Keratinocyte (primary cell): ENCODE measurements around the gene NINJ1. TPM values are rescaled to one million over a fixed set of nuclear protein-coding genes. Genes with fewer than 3 reads are reported as not detected.

Experiments used
- DNase-seq: peaks from one replicate; pipeline ENCODE4 v3.0.0-alpha.2; 2011; ENCODE audit warnings: low read depth, missing footprints, low spot score
- FAIRE-seq: peaks from 2 replicates; lab custom pipeline; 2011; peaks lifted over from hg19 to GRCh38; lab: Jason Lieb, UNC
- H2AFZ ChIP-seq: 2 replicates; pipeline ENCODE4 v1.6.0; 2012; ENCODE audit warnings: low read length, control low read depth, inconsistent platforms; ENCODE audit not compliant: control insufficient read depth
- H3K27ac ChIP-seq: 2 replicates; pipeline ENCODE4 v1.5.1; 2011; ENCODE audit warnings: low read length; ENCODE audit not compliant: control insufficient read depth, insufficient read depth
- H3K27me3 ChIP-seq: 3 replicates; pipeline ENCODE4 v1.6.0; 2011; ENCODE audit warnings: low read length; ENCODE audit not compliant: control insufficient read depth, insufficient read depth; ENCODE audit errors: extremely low read depth
- H3K36me3 ChIP-seq, 2 experiments: 2 replicates in 1 of 2; 3 replicates in 1 of 2; pipeline ENCODE4 v1.5.1; 2011; ENCODE audit warnings: low read length in 2 of 2, mild to moderate bottlenecking in 1 of 2; ENCODE audit not compliant: control insufficient read depth in 2 of 2, insufficient read depth in 2 of 2; ENCODE audit errors: extremely low read depth in 1 of 2
- H3K4me1 ChIP-seq: 3 replicates; pipeline ENCODE4 v1.5.1; 2011; ENCODE audit warnings: low read length; ENCODE audit not compliant: control insufficient read depth, insufficient read depth; ENCODE audit errors: extremely low read depth
- H3K4me2 ChIP-seq: 3 replicates; pipeline ENCODE4 v1.6.0; 2011; ENCODE audit warnings: low read depth, low read length; ENCODE audit not compliant: control insufficient read depth, insufficient read depth; ENCODE audit errors: extremely low read depth
- H3K4me3 ChIP-seq, 3 experiments: fragments of 200-600 bp in 1 of 3; sonication (generic) in 1 of 3; 2 replicates in 2 of 3; 3 replicates in 1 of 3; pipeline ENCODE4 v1.5.1; 2011 to 2016; ENCODE audit warnings: low read length in 3 of 3, mild to moderate bottlenecking in 3 of 3, control low read depth in 2 of 3, inconsistent platforms in 1 of 3, low read depth in 1 of 3, mixed read lengths in 1 of 3, mixed run types in 1 of 3, moderate library complexity in 1 of 3; ENCODE audit not compliant: control insufficient read depth in 2 of 3, insufficient read depth in 2 of 3; ENCODE audit errors: extremely low read depth in 1 of 3
- H3K79me2 ChIP-seq: 2 replicates; pipeline ENCODE4 v1.6.0; 2012; ENCODE audit warnings: low read length; ENCODE audit not compliant: control insufficient read depth, insufficient read depth
- H3K9ac ChIP-seq: 3 replicates; pipeline ENCODE4 v1.6.0; 2011; ENCODE audit warnings: low read length; ENCODE audit not compliant: control insufficient read depth, insufficient read depth; ENCODE audit errors: extremely low read depth
- H3K9me1 ChIP-seq: 3 replicates; pipeline ENCODE4 v1.6.0; 2011; ENCODE audit warnings: low read length; ENCODE audit not compliant: control insufficient read depth, insufficient read depth; ENCODE audit errors: extremely low read depth
- H3K9me3 ChIP-seq: 2 replicates; pipeline ENCODE4 v1.5.1; 2012; ENCODE audit warnings: low read depth, low read length; ENCODE audit not compliant: control insufficient read depth
- H4K20me1 ChIP-seq: 3 replicates; pipeline ENCODE4 v1.6.0; 2011; ENCODE audit warnings: low read length; ENCODE audit not compliant: control insufficient read depth, insufficient read depth; ENCODE audit errors: extremely low read depth
- CTCF ChIP-seq, 3 experiments: IDR thresholded peaks in 1 of 3; conservative IDR thresholded peaks in 1 of 3; optimal IDR thresholded peaks in 1 of 3; 2 replicates in 2 of 3; 3 replicates in 1 of 3; pipeline versions ENCODE3 to v1.5.1; 2011; ENCODE audit warnings: low read length in 3 of 3, mild to moderate bottlenecking in 3 of 3, moderate library complexity in 2 of 3, control low read depth in 1 of 3, inconsistent platforms in 1 of 3; ENCODE audit not compliant: insufficient read depth in 2 of 3; ENCODE audit errors: extremely low read depth in 1 of 3
- EZH2 ChIP-seq: IDR thresholded peaks from one replicate; pipeline ENCODE4 v1.6.1; 2012; ENCODE audit warnings: inconsistent platforms, mild to moderate bottlenecking, low read length, moderate library complexity
- dilution Hi-C: fragments of 300-500 bp; cut with MboI; formaldehyde crosslinking; loops from one replicate; pipeline ENCODE4 v1.7.0; 2020; ENCODE audit warnings: low sequenced_read_pairs; ENCODE audit not compliant: extremely low pct_ligation_motif_present
- polyA plus RNA-seq, 5 experiments: library from polyadenylated mRNA; depleted of rRNA in 3 of 5; stranded (reverse) in 3 of 5; stranded (forward) in 1 of 5; unstranded in 1 of 5; fragments of >200 nt; gene quantifications; 1 replicate in 1 of 5; 2 replicates in 3 of 5; 3 replicates in 1 of 5; pipeline versions ENCODE4 v1.2.1 to v1.2.3, GENCODE V29; 2011 to 2012; ENCODE audit warnings: missing spikeins in 2 of 5, low read depth in 1 of 5, low replicate concordance in 1 of 5

The NINJ1 gene
- polyA plus RNA-seq, 1 donor (not counting 4 experiments of a cell fraction or from before 2014, with no cell fraction given), result 7.4 TPM

- DNase-seq, result no peak
- no peaks in the 10 kb centered on the region for H3K9me3 ChIP-seq
- H4K20me1 ChIP-seq, result no peaks in the 10 kb centered on the region
- H3K36me3 ChIP-seq, result no peaks in the 10 kb centered on the region
- H3K4me2 ChIP-seq, result no peak overlapping the region
- H3K9ac ChIP-seq, result no peak overlapping the region
- H3K4me1 ChIP-seq, result no peaks in the 10 kb centered on the region
- no peaks in the 10 kb centered on the region for H3K79me2 ChIP-seq
- TF ChIP-seq EZH2 (no peak), CTCF (optimal IDR thresholded peaks at IDR 0.05 in 1 of 3, IDR thresholded peaks at IDR 0.05 in 1 of 3, conservative IDR thresholded peaks at IDR 0.05 in 1 of 3; ENCODE audit: extremely low read depth in 1 of 3, insufficient read depth in 2 of 3, low read length in 3 of 3) (no peak)
- H3K27ac ChIP-seq, result no peak overlapping the region
- FAIRE-seq, result no peak
- no peak overlapping the region for H3K4me3 ChIP-seq
- H2AFZ ChIP-seq, result no peak overlapping the region
- dilution Hi-C loops, result loop anchor here (10.0 kb wide), 1 partner anchor 128 kb away; no protein-coding TSS in a partner anchor
- H3K9me1 ChIP-seq, result no peaks in the 10 kb centered on the region
- H3K27me3 ChIP-seq, result no peaks in the 10 kb centered on the region
Measured at GRCh38 chr9:93156475-93157008, 22.5 kb upstream of the NINJ1 start.

- H3K9me1 ChIP-seq, result no peaks in the 10 kb centered on the region
- no peak overlapping the region for H3K27ac ChIP-seq
- dilution Hi-C loops, result loop anchor here (10.0 kb wide), 1 partner anchor 129 kb away; no protein-coding TSS in a partner anchor
- no peak overlapping the region for H3K4me3 ChIP-seq
- H3K9me3 ChIP-seq, result no peaks in the 10 kb centered on the region
- FAIRE-seq, result no peak
- H3K9ac ChIP-seq, result no peak overlapping the region
- no peaks in the 10 kb centered on the region for H3K4me1 ChIP-seq
- no peaks in the 10 kb centered on the region for H3K27me3 ChIP-seq
- DNase-seq, result no peak
- no peaks in the 10 kb centered on the region for H4K20me1 ChIP-seq
- no peak overlapping the region for H3K4me2 ChIP-seq
- H2AFZ ChIP-seq, result no peak overlapping the region
- no peaks in the 10 kb centered on the region for H3K79me2 ChIP-seq
- no peaks in the 10 kb centered on the region for H3K36me3 ChIP-seq
- TF ChIP-seq CTCF (optimal IDR thresholded peaks at IDR 0.05 in 1 of 3, IDR thresholded peaks at IDR 0.05 in 1 of 3, conservative IDR thresholded peaks at IDR 0.05 in 1 of 3; ENCODE audit: extremely low read depth in 1 of 3, insufficient read depth in 2 of 3, low read length in 3 of 3), result no peak
- no peak for TF ChIP-seq EZH2
Measured at GRCh38 chr9:93155716-93156474, 21.8 kb upstream of the NINJ1 start.
